Ectodermal cell (in vitro differentiated cells): ENCODE data around the gene DUSP2.

Experiments
- H3K27ac ChIP-seq: 2 replicates; pipeline ENCODE4 v1.7.0; 2013; ENCODE audit warnings: mild to moderate bottlenecking, low read depth, low read length; ENCODE audit not compliant: insufficient read depth, poor library complexity, severe bottlenecking
- H3K27me3 ChIP-seq: 2 replicates; pipeline ENCODE4 v1.7.0; 2013; ENCODE audit warnings: mild to moderate bottlenecking, low read length; ENCODE audit not compliant: insufficient read depth, control insufficient read depth, poor library complexity, severe bottlenecking
- H3K36me3 ChIP-seq: one replicate; pipeline ENCODE4 v1.7.0; 2013; ENCODE audit warnings: low read length; ENCODE audit not compliant: control insufficient read depth, insufficient read depth
- H3K4me1 ChIP-seq: one replicate; pipeline ENCODE4 v1.7.0; 2013; ENCODE audit warnings: low read length; ENCODE audit not compliant: control insufficient read depth, insufficient read depth
- H3K4me3 ChIP-seq: 2 replicates; pipeline ENCODE4 v1.7.0; 2013; ENCODE audit warnings: low read depth, low read length, control low read depth; ENCODE audit not compliant: insufficient read depth
- H3K9me3 ChIP-seq: 2 replicates; pipeline ENCODE4 v1.7.0; 2013; ENCODE audit warnings: mild to moderate bottlenecking, low read length, moderate library complexity; ENCODE audit not compliant: control insufficient read depth
- WGBS, 2 experiments: methylation state at CpG; one replicate each; pipeline ENCODE4 v1.1.7; 2013; ENCODE audit warnings: missing lambda C conversion rate in 2 of 2; 5-methylcytosine and 5-hydroxymethylcytosine counted together

The DUSP2 gene

GRCh38 chr2:96113951-96114350, 31.3 kb downstream of the DUSP2 start:
- no peak overlapping the region for H3K27ac ChIP-seq
- H3K27me3 ChIP-seq: peaks cover 33% of the 10 kb centered on the region
- peaks cover 11% of the 10 kb centered on the region for H3K4me1 ChIP-seq
- no peaks in the 10 kb centered on the region for H3K9me3 ChIP-seq
- H3K36me3 ChIP-seq: no peaks in the 10 kb centered on the region
- no peak overlapping the region for H3K4me3 ChIP-seq
- 84% methylated on average over 16 to 17 of the region's 17 CpGs for WGBS, 2 experiments

- Histone ChIP-seq H3K36me3 (no peaks in the 10 kb centered on the region), H3K4me3 (no peak overlapping the region), H3K27ac (no peak overlapping the region), H3K9me3 (no peaks in the 10 kb centered on the region), H3K4me1 (peaks cover 17% of the 10 kb centered on the region), H3K27me3 (peaks cover 31% of the 10 kb centered on the region)
- WGBS, 2 experiments: 92 to 93% methylated on average over 7 of the region's 7 CpGs
Measured at GRCh38 chr2:96113367-96113677, 31.9 kb downstream of the DUSP2 start.

GRCh38 chr2:96112501-96113366, 32.5 kb downstream of the DUSP2 start:
- H3K27ac ChIP-seq: no peak overlapping the region
- H3K4me1 ChIP-seq: peaks cover 23% of the 10 kb centered on the region
- 91 to 93% methylated on average over 9 of the region's 9 CpGs for whole genome bisulfite sequencing, 2 experiments
- no peak overlapping the region for H3K4me3 ChIP-seq
- H3K9me3 ChIP-seq: no peaks in the 10 kb centered on the region
- H3K27me3 ChIP-seq: peaks cover 25% of the 10 kb centered on the region
- no peaks in the 10 kb centered on the region for H3K36me3 ChIP-seq

GRCh38 chr2:96111823-96112500, 33.3 kb downstream of the DUSP2 start:
- peaks cover 21% of the 10 kb centered on the region for H3K4me1 ChIP-seq
- 82 to 94% methylated on average over 7 of the region's 7 CpGs for WGBS, 2 experiments
- no peaks in the 10 kb centered on the region for H3K36me3 ChIP-seq
- H3K27ac ChIP-seq: no peak overlapping the region
- no peak overlapping the region for H3K4me3 ChIP-seq
- peaks cover 17% of the 10 kb centered on the region for H3K27me3 ChIP-seq
- no peaks in the 10 kb centered on the region for H3K9me3 ChIP-seq

- no peaks in the 10 kb centered on the region for H3K36me3 ChIP-seq
- H3K4me1 ChIP-seq: peaks cover 21% of the 10 kb centered on the region
- H3K9me3 ChIP-seq: no peaks in the 10 kb centered on the region
- H3K27ac ChIP-seq: no peak overlapping the region
- H3K27me3 ChIP-seq: peaks cover 10% of the 10 kb centered on the region
- no peak overlapping the region for H3K4me3 ChIP-seq
- WGBS, 2 experiments: 80 to 87% methylated on average over 4 of the region's 4 CpGs
Measured at GRCh38 chr2:96111257-96111640, 34.0 kb downstream of the DUSP2 start.

GRCh38 chr2:96110621-96111256, 34.5 kb downstream of the DUSP2 start:
- H3K27ac ChIP-seq: no peak overlapping the region
- peaks cover 21% of the 10 kb centered on the region for H3K4me1 ChIP-seq
- H3K4me3 ChIP-seq: no peak overlapping the region
- WGBS, 2 experiments: 89% methylated on average over 13 of the region's 13 CpGs
- no peaks in the 10 kb centered on the region for H3K9me3 ChIP-seq
- H3K36me3 ChIP-seq: no peaks in the 10 kb centered on the region
- H3K27me3 ChIP-seq: peaks cover 5% of the 10 kb centered on the region

- no peaks in the 10 kb centered on the region for H3K36me3 ChIP-seq
- H3K27me3 ChIP-seq: no peaks in the 10 kb centered on the region
- peaks cover 21% of the 10 kb centered on the region for H3K4me1 ChIP-seq
- no peaks in the 10 kb centered on the region for H3K9me3 ChIP-seq
- no peak overlapping the region for H3K4me3 ChIP-seq
- 94 to 97% methylated on average over 3 of the region's 3 CpGs for WGBS, 2 experiments
- no peak overlapping the region for H3K27ac ChIP-seq
Measured at GRCh38 chr2:96109931-96110511, 35.2 kb downstream of the DUSP2 start.

GRCh38 chr2:96109361-96109680, 35.9 kb downstream of the DUSP2 start:
- Histone ChIP-seq H3K4me1 (peaks cover 21% of the 10 kb centered on the region), H3K27ac (no peak overlapping the region), H3K4me3 (no peak overlapping the region), H3K27me3 (no peaks in the 10 kb centered on the region), H3K36me3 (no peaks in the 10 kb centered on the region), H3K9me3 (no peaks in the 10 kb centered on the region)
- WGBS, 2 experiments: 76% methylated on average over 3 of the region's 3 CpGs

GRCh38 chr2:96108541-96109360, 36.5 kb downstream of the DUSP2 start:
- no peaks in the 10 kb centered on the region for H3K36me3 ChIP-seq
- no peaks in the 10 kb centered on the region for H3K27me3 ChIP-seq
- peak overlapping the region; percentile 16 for H3K27ac ChIP-seq
- peaks cover 21% of the 10 kb centered on the region for H3K4me1 ChIP-seq
- H3K4me3 ChIP-seq: no peak overlapping the region
- no peaks in the 10 kb centered on the region for H3K9me3 ChIP-seq
- 50 to 52% methylated on average over 17 of the region's 17 CpGs for WGBS, 2 experiments
